ENCODE measurements around the gene CD248. TPM values are rescaled to one million over a fixed set of nuclear protein-coding genes. Genes with fewer than 3 reads are reported as not detected.

CD248 gene
- total RNA-seq, 1 donor, result 85.1 TPM

- TF ChIP-seq CTCF (IDR thresholded peaks at IDR 0.05; ENCODE audit: insufficient read depth, low read depth, low read length), result no peak
- no peak overlapping the region for H3K4me3 ChIP-seq (ENCODE audit: low read depth, low read length)
- no peak for DNase-seq (ENCODE audit: low read depth)
Measured at GRCh38 chr11:66337103-66337899, 20.5 kb upstream of the CD248 start.

GRCh38 chr11:66336234-66337102 lies 19.6 kb upstream of the CD248 start, which contains the start of gene RIN1:
Gene RIN1 (minus strand): TSS chr11:66336434. CDS start chr11:66336402, 32 bp downstream.
- peak; percentile 97 for DNase-seq (ENCODE audit: low read depth)
- peak; percentile 56 for TF ChIP-seq CTCF (IDR thresholded peaks at IDR 0.05; ENCODE audit: insufficient read depth, low read depth, low read length)
- H3K4me3 ChIP-seq (ENCODE audit: low read depth, low read length), result peak within 1 kb of the TSS; percentile 67

GRCh38 chr11:66335531-66336233 lies 18.8 kb upstream of the CD248 start:
- peak; percentile 72 for DNase-seq (ENCODE audit: low read depth)
- TF ChIP-seq CTCF (IDR thresholded peaks at IDR 0.05; ENCODE audit: insufficient read depth, low read depth, low read length), result peak; percentile 7
- peak overlapping the region; percentile 67 for H3K4me3 ChIP-seq (ENCODE audit: low read depth, low read length)

GRCh38 chr11:66334605-66335442 lies 18.0 kb upstream of the CD248 start:
- no peak for DNase-seq (ENCODE audit: low read depth)
- H3K4me3 ChIP-seq (ENCODE audit: low read depth, low read length), result peak overlapping the region; percentile 67
- TF ChIP-seq CTCF (IDR thresholded peaks at IDR 0.05; ENCODE audit: insufficient read depth, low read depth, low read length), result no peak

GRCh38 chr11:66333896-66334604 lies 17.2 kb upstream of the CD248 start:
- DNase-seq (ENCODE audit: low read depth), result no peak
- no peak for TF ChIP-seq CTCF (IDR thresholded peaks at IDR 0.05; ENCODE audit: insufficient read depth, low read depth, low read length)
- H3K4me3 ChIP-seq (ENCODE audit: low read depth, low read length), result no peak overlapping the region

All from fibroblast of villous mesenchyme (primary cell).